ENCODE results near the gene PRCD.

PRCD gene

GRCh38 chr17:76539631-76540271, at the start of gene PRCD:
TSS of gene PRCD (plus strand) at chr17:76540044. CDS start at chr17:76540142, 98 bp downstream.
- no peak for DNase-seq (ENCODE audit: low read depth)

DNA sequence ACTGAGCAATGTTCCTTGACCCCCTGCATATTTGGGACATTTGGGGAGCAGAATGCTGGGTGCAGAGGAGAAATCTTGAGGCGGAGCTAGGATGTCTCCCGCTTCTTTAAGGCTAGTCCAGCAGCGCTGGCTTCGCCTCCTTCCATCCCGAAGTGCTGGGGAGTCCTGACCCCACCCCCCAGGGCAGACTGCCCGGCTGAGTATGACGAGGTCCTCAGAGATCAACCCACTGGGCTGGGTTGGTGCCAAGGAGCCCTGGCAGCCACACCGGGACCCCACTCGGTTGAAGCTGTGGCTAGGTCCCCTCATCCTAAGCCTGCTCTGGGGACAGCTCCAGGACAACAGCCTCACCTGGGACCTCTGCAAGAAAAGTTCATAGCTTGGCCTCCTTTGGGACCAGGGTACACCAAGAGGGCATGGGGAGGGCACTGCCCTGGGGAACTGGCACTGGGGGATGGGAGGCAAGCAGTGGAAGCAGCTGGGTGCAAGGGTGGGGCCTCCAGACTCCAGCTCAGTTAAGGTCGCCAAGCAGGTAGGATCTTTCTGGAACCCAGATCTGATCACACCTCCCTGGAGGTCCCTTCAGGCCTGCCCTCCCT, 49.6 kb upstream of the PRCD start:
- no peak for DNase-seq (ENCODE audit: low read depth)

GRCh38 chr17:76491271-76492122, 48.3 kb upstream of the PRCD start:
- DNase-seq (ENCODE audit: low read depth), result no peak

DNA sequence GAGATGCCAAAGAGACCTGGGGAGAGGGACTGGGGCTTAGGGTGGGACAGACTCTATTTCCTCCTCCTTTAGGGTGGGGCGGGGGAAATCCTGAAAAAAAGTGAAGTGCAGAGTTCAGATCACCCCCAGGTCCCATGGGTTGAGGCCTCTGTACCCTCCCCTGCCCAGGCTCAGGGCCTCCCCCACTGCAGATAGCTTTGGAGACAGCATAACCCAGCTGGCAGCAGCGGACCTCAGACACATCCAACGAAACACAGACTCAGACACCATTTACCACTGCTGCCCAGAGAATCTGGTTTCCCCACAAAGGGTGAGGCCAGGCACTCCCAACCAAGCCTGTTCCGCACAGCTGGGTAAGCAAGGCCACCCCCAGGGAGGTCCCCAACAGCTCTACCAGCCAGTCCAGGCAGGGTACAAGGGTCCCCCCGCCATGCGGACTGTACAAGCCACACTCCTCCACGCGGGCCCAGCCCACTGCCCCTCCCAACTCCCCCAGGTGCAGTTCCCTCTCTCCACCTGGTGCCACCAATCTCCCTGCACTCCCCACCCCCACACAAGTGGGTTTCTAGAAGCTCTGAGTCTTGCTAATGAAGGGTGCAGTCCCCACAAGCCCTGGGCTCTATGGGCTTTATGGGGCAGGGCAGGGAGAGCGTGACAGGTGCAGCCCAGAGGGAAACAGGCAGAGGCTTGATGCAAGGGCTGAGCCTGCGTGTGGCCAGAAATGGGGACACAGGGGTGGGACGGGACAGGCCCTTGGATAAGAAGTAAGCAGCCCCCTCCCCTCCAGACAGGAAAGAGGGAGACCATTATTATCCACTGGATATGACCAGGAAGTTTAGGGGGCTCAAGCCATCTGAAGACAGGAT, 47.5 kb upstream of the PRCD start:
- no peak for DNase-seq (ENCODE audit: low read depth)

DNA sequence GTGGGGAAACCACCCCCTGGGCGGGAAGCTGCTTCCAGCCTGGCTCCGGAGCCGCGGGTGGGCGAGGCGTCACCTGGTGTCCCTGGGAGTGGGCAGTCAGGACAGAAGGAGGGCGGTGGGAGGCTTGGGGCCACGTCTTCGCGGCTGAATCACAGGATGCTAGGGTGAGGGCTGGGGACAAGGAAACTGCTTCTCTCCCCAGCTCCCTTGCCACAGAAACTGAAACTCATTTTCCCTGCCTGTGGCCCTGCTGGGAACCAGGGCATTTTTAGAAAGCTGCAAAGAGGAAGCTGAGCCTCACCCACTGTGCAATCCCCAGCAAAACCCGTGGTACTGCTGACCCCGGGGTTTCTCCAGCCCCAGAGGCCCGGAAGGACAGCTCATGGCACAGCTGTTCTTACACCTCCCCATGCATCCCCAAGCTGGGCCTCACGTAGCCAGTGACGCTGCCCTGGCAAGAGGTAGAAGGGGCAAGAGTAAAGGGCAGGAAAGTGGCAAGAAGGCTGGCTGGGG, 46.8 kb upstream of the PRCD start:
- no peak for DNase-seq (ENCODE audit: low read depth)

GRCh38 chr17:76493505-76494167, 46.2 kb upstream of the PRCD start:
- no peak for DNase-seq (ENCODE audit: low read depth)

GRCh38 chr17:76495663-76496400, 44.0 kb upstream of the PRCD start:
- no peak for DNase-seq (ENCODE audit: low read depth)

DNA sequence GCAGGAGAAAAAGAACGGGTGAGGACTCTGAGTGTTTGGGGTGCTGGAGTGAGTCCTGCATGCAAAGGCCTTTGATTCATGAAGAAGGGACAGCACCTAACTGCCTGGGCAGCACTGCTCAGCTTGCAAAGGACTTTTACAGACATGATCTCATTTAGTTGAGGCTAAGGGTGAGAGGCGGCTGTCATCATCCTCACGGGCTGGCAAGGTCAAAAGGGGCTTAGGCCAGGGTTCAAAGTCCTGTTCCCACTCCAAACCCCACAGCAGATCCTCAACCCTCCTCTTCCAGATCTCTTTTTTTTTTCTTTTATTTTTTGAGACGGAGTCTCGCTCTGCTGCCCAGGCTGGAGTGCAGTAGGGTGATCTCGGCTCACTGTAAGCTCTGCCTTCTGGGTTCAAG, 43.4 kb upstream of the PRCD start:
- DNase-seq (ENCODE audit: low read depth), result no peak

- DNase-seq (ENCODE audit: low read depth), result no peak
Measured at GRCh38 chr17:76497699-76497978, 42.2 kb upstream of the PRCD start.

- DNase-seq (ENCODE audit: low read depth), result no peak
Measured at GRCh38 chr17:76497979-76498875, 41.6 kb upstream of the PRCD start.

GRCh38 chr17:76498876-76499251, 41.0 kb upstream of the PRCD start:
- DNase-seq (ENCODE audit: low read depth), result no peak

- DNase-seq (ENCODE audit: low read depth), result no peak
Measured at GRCh38 chr17:76499267-76499667, 40.6 kb upstream of the PRCD start.

GRCh38 chr17:76500074-76500746, 39.6 kb upstream of the PRCD start:
- DNase-seq (ENCODE audit: low read depth), result no peak

- DNase-seq (ENCODE audit: low read depth), result no peak
Measured at GRCh38 chr17:76500747-76501017, 39.2 kb upstream of the PRCD start.

DNA sequence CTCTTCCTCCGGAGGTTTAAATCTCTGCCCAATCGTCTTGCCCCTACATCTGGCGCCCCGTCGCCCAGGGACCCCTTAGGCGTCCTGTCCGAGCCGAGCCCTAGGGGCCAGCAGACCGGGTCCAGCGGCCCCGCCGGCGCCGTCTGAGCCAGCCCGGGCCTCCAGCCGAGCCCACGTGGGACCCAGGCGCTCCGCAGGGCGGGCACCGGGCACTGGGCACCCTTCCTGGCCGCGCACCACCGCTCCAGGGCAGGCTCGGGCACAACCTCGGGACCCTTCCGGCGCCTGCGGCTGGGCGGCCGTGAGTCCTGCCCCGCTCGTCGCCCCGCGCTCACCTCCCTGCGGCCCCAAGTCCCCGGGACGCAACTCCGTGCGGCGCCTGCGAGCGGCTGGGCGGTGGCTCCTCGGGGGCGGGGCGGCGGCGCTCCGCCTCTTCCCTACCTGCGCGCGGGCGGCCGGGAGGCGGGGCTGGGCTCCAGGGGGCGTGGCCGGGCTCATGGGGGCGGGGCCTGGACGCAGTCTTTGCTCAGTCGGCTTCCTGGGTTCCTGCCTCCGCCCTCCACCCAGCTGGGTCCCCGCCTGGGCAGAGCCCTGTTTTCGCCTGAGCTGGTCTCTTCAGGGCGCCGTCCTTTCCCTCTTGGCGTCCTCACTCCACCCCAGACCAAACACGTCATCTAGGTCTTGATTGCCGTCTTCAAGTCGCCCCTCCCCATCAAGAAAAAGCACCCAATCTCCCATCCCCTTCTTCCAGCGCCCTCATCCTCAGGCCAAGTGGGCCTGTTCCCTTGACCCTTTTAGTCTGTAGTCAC, 38.6 kb upstream of the PRCD start, which contains the start of gene RHBDF2:
TSS of gene RHBDF2 (minus strand) at position 406 of the 809 bp plus-strand sequence. CDS start 19,899 bp downstream, outside the sequence.
- DNase-seq (ENCODE audit: low read depth), result peak; percentile 91

- DNase-seq (ENCODE audit: low read depth), result no peak
Measured at GRCh38 chr17:76501827-76502307, 38.0 kb upstream of the PRCD start.

- DNase-seq (ENCODE audit: low read depth), result no peak
Measured at GRCh38 chr17:76502341-76503211, 37.3 kb upstream of the PRCD start.

Data from stimulated activated CD4-positive, alpha-beta T cell treated with anti-CD3 and anti-CD28 coated beads, Interleukin-2, amount 100 ng/mL, for 4 hours (primary cell).